ENCODE results near the gene PIEZO2. TPM values are rescaled to one million over a fixed set of nuclear protein-coding genes. Genes with fewer than 3 reads are reported as not detected.

The PIEZO2 gene
- polyA plus RNA-seq, 1 donor (not counting 4 experiments of a cell fraction or from before 2014, with no cell fraction given), result not detected

- H3K36me3 ChIP-seq (ENCODE audit: control insufficient read depth in 2 of 2, extremely low read depth in 1 of 2, insufficient read depth in 2 of 2, low read length in 2 of 2), result no peaks in the 10 kb centered on the region
- H3K4me2 ChIP-seq (ENCODE audit: control insufficient read depth, extremely low read depth, insufficient read depth, low read depth, low read length), result no peak overlapping the region
- no peak for TF ChIP-seq EZH2 (IDR thresholded peaks at IDR 0.05; ENCODE audit: low read length)
- TF ChIP-seq, protein P1, sequence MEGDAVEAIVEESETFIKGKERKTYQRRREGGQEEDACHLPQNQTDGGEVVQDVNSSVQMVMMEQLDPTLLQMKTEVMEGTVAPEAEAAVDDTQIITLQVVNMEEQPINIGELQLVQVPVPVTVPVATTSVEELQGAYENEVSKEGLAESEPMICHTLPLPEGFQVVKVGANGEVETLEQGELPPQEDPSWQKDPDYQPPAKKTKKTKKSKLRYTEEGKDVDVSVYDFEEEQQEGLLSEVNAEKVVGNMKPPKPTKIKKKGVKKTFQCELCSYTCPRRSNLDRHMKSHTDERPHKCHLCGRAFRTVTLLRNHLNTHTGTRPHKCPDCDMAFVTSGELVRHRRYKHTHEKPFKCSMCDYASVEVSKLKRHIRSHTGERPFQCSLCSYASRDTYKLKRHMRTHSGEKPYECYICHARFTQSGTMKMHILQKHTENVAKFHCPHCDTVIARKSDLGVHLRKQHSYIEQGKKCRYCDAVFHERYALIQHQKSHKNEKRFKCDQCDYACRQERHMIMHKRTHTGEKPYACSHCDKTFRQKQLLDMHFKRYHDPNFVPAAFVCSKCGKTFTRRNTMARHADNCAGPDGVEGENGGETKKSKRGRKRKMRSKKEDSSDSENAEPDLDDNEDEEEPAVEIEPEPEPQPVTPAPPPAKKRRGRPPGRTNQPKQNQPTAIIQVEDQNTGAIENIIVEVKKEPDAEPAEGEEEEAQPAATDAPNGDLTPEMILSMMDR (optimal IDR thresholded peaks at IDR 0.05 in 1 of 3, IDR thresholded peaks at IDR 0.05 in 1 of 3, conservative IDR thresholded peaks at IDR 0.05 in 1 of 3; ENCODE audit: extremely low read depth in 1 of 3, insufficient read depth in 2 of 3, low read length in 3 of 3), result no peak
- no peaks in the 10 kb centered on the region for H3K9me3 ChIP-seq (ENCODE audit: control insufficient read depth, low read depth, low read length)
- no peaks in the 10 kb centered on the region for H3K79me2 ChIP-seq (ENCODE audit: control insufficient read depth, insufficient read depth, low read length)
- H3K27me3 ChIP-seq (ENCODE audit: control insufficient read depth, extremely low read depth, insufficient read depth, low read length), result no peaks in the 10 kb centered on the region
- no peak for FAIRE-seq
- no peak overlapping the region for H3K9ac ChIP-seq (ENCODE audit: control insufficient read depth, extremely low read depth, insufficient read depth, low read length)
- no peak overlapping the region for H3K27ac ChIP-seq (ENCODE audit: control insufficient read depth, insufficient read depth, low read length)
- dilution Hi-C loops (cut with MboI; ENCODE audit: extremely low pct_ligation_motif_present, low sequenced_read_pairs), result no loop called here
- H3K4me3 ChIP-seq (ENCODE audit: control insufficient read depth in 2 of 3, extremely low read depth in 1 of 3, insufficient read depth in 2 of 3, low read depth in 1 of 3, low read length in 3 of 3), result no peak overlapping the region
- no peaks in the 10 kb centered on the region for H3K9me1 ChIP-seq (ENCODE audit: control insufficient read depth, extremely low read depth, insufficient read depth, low read length)
- H3K4me1 ChIP-seq (ENCODE audit: control insufficient read depth, extremely low read depth, insufficient read depth, low read length), result no peaks in the 10 kb centered on the region
- DNase-seq (ENCODE audit: low read depth, low spot score), result no peak
- no peak overlapping the region for H2AFZ ChIP-seq (ENCODE audit: control insufficient read depth, low read length)
- H4K20me1 ChIP-seq (ENCODE audit: control insufficient read depth, extremely low read depth, insufficient read depth, low read length), result no peaks in the 10 kb centered on the region
Measured at GRCh38 chr18:10783941-10784340, 365.4 kb downstream of the PIEZO2 start.

DNA sequence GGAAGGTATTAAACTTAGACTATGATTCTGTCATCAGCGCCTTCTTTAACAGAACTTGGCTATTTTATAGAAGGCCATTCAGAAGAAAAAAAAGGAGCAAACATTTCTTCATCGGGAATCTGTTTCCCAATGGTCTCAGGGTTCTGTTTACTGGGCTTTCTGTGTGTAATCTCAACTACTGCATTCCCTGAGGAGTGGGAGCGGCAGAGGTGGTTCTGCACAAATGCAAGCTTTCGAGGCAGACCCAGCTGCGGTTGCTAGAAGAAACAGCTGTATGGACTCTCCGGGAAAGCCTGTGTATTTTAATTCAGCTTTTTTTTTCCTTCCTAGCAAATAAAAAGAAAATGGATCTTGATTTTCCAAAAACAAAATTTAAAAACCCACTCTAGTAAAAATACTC, 372.9 kb downstream of the PIEZO2 start:
- dilution Hi-C loops (cut with MboI; ENCODE audit: extremely low pct_ligation_motif_present, low sequenced_read_pairs), result no loop called here
- Histone ChIP-seq H4K20me1 (ENCODE audit: control insufficient read depth, extremely low read depth, insufficient read depth, low read length) (no peaks in the 10 kb centered on the region), H2AFZ (ENCODE audit: control insufficient read depth, low read length) (no peak overlapping the region), H3K4me2 (ENCODE audit: control insufficient read depth, extremely low read depth, insufficient read depth, low read depth, low read length) (no peak overlapping the region), H3K36me3 (ENCODE audit: control insufficient read depth in 2 of 2, extremely low read depth in 1 of 2, insufficient read depth in 2 of 2, low read length in 2 of 2) (no peaks in the 10 kb centered on the region), H3K4me1 (ENCODE audit: control insufficient read depth, extremely low read depth, insufficient read depth, low read length) (no peaks in the 10 kb centered on the region), H3K79me2 (ENCODE audit: control insufficient read depth, insufficient read depth, low read length) (no peaks in the 10 kb centered on the region), H3K27ac (ENCODE audit: control insufficient read depth, insufficient read depth, low read length) (no peak overlapping the region), H3K9me3 (ENCODE audit: control insufficient read depth, low read depth, low read length) (peaks cover 2% of the 10 kb centered on the region), H3K27me3 (ENCODE audit: control insufficient read depth, extremely low read depth, insufficient read depth, low read length) (no peaks in the 10 kb centered on the region), H3K9ac (ENCODE audit: control insufficient read depth, extremely low read depth, insufficient read depth, low read length) (no peak overlapping the region), H3K9me1 (ENCODE audit: control insufficient read depth, extremely low read depth, insufficient read depth, low read length) (no peaks in the 10 kb centered on the region), H3K4me3 (ENCODE audit: control insufficient read depth in 2 of 3, extremely low read depth in 1 of 3, insufficient read depth in 2 of 3, low read depth in 1 of 3, low read length in 3 of 3) (no peak overlapping the region)
- TF ChIP-seq, protein P1 (optimal IDR thresholded peaks at IDR 0.05 in 1 of 3, IDR thresholded peaks at IDR 0.05 in 1 of 3, conservative IDR thresholded peaks at IDR 0.05 in 1 of 3; ENCODE audit: extremely low read depth in 1 of 3, insufficient read depth in 2 of 3, low read length in 3 of 3), result no peak
- TF ChIP-seq EZH2 (IDR thresholded peaks at IDR 0.05; ENCODE audit: low read length), result no peak
- FAIRE-seq (no peak), DNase-seq (ENCODE audit: low read depth, low spot score) (no peak)

Measured in keratinocyte (primary cell).